ENCODE measurements around the gene SPACA7. TPM values are rescaled to one million over a fixed set of nuclear protein-coding genes. Genes with fewer than 3 reads are reported as not detected.

Gene SPACA7
- total and polyA plus RNA-seq, 5 experiments from 2014 or later = not detected

DNA sequence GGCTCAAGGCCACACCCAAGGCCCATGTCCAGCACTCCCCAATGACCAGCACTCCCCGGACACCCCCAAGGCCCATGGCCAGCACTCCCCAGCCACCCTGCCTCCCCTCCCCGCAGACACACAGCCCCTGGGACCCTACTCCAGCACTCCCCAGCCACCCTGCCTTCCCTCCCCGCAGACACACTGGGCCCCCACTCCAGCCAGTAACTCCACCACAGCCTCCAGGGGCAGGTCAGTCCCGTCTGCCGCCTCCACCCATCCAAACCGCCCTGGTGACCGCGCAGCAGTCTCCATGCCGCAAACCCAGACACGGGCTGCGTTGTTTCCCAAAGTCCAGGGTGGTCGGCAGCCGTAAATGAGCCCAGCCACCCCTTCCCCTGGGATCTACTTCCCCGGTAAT, 70.7 kb downstream of the SPACA7 start:
- Mint-ChIP-seq H3K9me3 (no peaks in the 10 kb centered on the region), H3K4me3 (no peak overlapping the region), H3K27me3 (peaks cover 7 to 56% (median 16%) of the 10 kb centered on the region in 5 donors), H3K27ac (no peak overlapping the region), H3K36me3 (no peaks in the 10 kb centered on the region), H3K4me1 (peaks cover 0 to 7% (median 0%) of the 10 kb centered on the region in 4 donors)
- no peak for ATAC-seq
- no peak for DNase-seq
- POLR2A ChIA-PET = no interaction called here

GRCh38 chr13:112447306-112447705, 71.2 kb downstream of the SPACA7 start:
- no peaks in the 10 kb centered on the region for H3K36me3 Mint-ChIP-seq
- H3K4me1 Mint-ChIP-seq = peaks cover 0 to 7% (median 0%) of the 10 kb centered on the region in 4 donors
- H3K27me3 Mint-ChIP-seq = peaks cover 7 to 56% (median 16%) of the 10 kb centered on the region in 5 donors
- no peak for ATAC-seq
- no peaks in the 10 kb centered on the region for H3K9me3 Mint-ChIP-seq
- no peak overlapping the region for H3K4me3 Mint-ChIP-seq
- POLR2A ChIA-PET = no interaction called here
- no peak for DNase-seq
- H3K27ac Mint-ChIP-seq = peak overlapping the region in 1 of 10 donors; percentile 20

GRCh38 chr13:112447761-112448603, 71.8 kb downstream of the SPACA7 start:
- no peaks in the 10 kb centered on the region for H3K9me3 Mint-ChIP-seq
- H3K4me3 Mint-ChIP-seq = no peak overlapping the region
- ATAC-seq (no peak), DNase-seq (no peak)
- peaks cover 0 to 7% (median 0%) of the 10 kb centered on the region in 4 donors for H3K4me1 Mint-ChIP-seq
- POLR2A ChIA-PET = no interaction called here
- H3K27ac Mint-ChIP-seq = no peak overlapping the region
- H3K27me3 Mint-ChIP-seq = peaks cover 7 to 52% (median 15%) of the 10 kb centered on the region in 5 donors
- no peaks in the 10 kb centered on the region for H3K36me3 Mint-ChIP-seq

DNA sequence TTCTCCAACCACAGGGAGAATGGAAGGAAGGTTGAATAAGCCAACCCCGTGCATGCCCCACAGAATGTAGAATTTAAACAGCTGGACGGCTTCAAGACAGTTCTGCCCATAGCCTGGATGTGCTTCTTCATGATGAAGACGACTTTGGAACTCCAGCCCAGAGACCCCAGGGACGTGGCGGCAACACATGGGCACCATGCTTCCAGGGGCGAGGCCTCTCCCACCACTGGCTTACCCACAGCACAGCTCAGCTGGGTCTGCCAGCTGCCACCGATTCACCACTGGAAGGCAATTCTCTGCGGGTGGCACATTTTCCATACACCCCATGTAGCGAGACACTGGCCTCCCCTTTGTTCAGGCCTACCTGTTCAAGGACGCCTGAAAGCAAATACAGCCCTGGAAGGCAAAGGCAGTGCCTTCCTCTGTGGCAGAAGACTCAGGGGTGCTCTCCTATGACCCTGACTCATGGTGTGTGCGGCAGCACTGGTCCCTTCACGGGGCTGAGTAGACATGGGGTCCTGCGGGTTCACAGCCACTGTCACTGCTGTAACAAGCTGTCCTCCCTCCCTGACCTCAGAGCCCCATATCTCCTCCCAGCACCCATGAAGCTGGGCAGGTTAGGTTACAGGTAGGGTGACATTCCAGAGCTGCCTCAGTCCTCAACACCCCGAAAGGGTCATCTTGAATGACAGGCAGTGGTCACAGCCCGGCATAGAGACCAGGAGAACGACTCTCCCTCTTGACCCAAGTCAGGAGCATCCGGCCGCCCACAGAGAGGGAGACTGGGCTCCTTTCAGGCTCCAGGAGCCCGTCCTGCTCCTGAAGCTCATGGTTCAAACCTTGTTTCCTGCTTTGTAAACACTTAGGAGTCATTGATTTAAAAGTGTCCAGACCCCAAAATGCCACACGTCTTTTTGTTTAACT, 72.7 kb downstream of the SPACA7 start:
- no peaks in the 10 kb centered on the region for H3K4me1 Mint-ChIP-seq
- H3K27ac Mint-ChIP-seq = no peak overlapping the region
- no peak for DNase-seq
- ATAC-seq = no peak
- peaks cover 4 to 43% (median 8%) of the 10 kb centered on the region in 5 donors for H3K27me3 Mint-ChIP-seq
- no peaks in the 10 kb centered on the region for H3K36me3 Mint-ChIP-seq
- no peak overlapping the region for H3K4me3 Mint-ChIP-seq
- H3K9me3 Mint-ChIP-seq = peaks cover 0 to 2% (median 0%) of the 10 kb centered on the region in 9 donors
- POLR2A ChIA-PET = no interaction called here

DNA sequence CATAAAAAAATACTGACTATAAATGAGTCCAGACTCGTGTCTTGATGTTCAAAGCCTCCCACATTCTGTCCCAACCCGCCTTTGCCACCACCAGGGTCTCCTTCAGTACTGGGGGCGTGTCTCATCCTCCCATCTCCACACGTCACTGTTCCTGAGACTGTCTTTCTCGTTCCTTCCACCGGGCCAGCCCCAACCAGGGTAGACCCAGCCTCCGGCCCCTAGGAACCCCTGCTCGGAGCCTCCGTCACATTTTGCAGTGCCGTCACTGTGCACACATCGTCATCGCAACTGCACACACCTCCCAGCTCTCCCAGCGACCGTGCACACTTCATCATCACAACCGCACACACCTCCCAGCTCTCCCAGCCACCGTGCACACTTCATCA, 73.4 kb downstream of the SPACA7 start:
- no peak for ATAC-seq
- DNase-seq = no peak
- Mint-ChIP-seq H3K36me3 (no peaks in the 10 kb centered on the region), H3K9me3 (peaks cover 0 to 2% (median 0%) of the 10 kb centered on the region in 9 donors), H3K27me3 (peaks cover 4 to 39% (median 8%) of the 10 kb centered on the region in 5 donors), H3K27ac (no peak overlapping the region), H3K4me3 (no peak overlapping the region), H3K4me1 (no peaks in the 10 kb centered on the region)
- POLR2A ChIA-PET = no interaction called here

- DNase-seq (no peak), ATAC-seq (no peak)
- H3K9me3 Mint-ChIP-seq = peaks cover 0 to 2% (median 0%) of the 10 kb centered on the region in 9 donors
- H3K36me3 Mint-ChIP-seq = no peaks in the 10 kb centered on the region
- H3K4me3 Mint-ChIP-seq = no peak overlapping the region
- no peak overlapping the region for H3K27ac Mint-ChIP-seq
- POLR2A ChIA-PET = no interaction called here
- H3K4me1 Mint-ChIP-seq = no peaks in the 10 kb centered on the region
- peaks cover 3 to 39% (median 7%) of the 10 kb centered on the region in 5 donors for H3K27me3 Mint-ChIP-seq
Observed at GRCh38 chr13:112450118-112450903, 74.2 kb downstream of the SPACA7 start.

DNA sequence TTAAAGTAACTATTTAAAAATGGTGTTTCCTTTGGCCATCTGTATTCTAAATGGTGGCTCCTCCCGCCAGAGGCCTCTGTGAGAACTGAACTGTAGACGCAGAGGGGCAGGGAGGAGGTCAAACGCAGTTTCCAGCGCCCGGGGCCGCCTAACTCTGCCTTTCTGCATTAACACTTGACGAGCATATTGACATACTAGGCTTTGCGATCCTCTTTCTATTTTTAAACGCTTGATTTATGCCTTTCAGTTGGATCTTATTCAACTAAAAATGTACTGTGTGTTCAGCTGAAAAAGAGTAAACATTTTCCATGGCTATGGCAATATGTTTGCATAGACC, 74.7 kb downstream of the SPACA7 start:
- DNase-seq (no peak), ATAC-seq (no peak)
- H3K9me3 Mint-ChIP-seq = peaks cover 0 to 2% (median 0%) of the 10 kb centered on the region in 9 donors
- H3K27me3 Mint-ChIP-seq = peaks cover 2 to 37% (median 7%) of the 10 kb centered on the region in 5 donors
- no peaks in the 10 kb centered on the region for H3K4me1 Mint-ChIP-seq
- POLR2A ChIA-PET = no interaction called here
- no peaks in the 10 kb centered on the region for H3K36me3 Mint-ChIP-seq
- no peak overlapping the region for H3K27ac Mint-ChIP-seq
- H3K4me3 Mint-ChIP-seq = no peak overlapping the region

GRCh38 chr13:112451512-112452379, 75.6 kb downstream of the SPACA7 start:
- Mint-ChIP-seq H3K4me1 (no peaks in the 10 kb centered on the region), H3K36me3 (no peaks in the 10 kb centered on the region)

GRCh38 chr13:112452380-112453206, 76.4 kb downstream of the SPACA7 start:
- no peak for DNase-seq
- POLR2A ChIA-PET = no interaction called here
- Mint-ChIP-seq H3K4me1 (no peaks in the 10 kb centered on the region), H3K36me3 (no peaks in the 10 kb centered on the region), H3K9me3 (peaks cover 0 to 8% (median 0%) of the 10 kb centered on the region in 9 donors), H3K27me3 (peaks cover 0 to 20% (median 3%) of the 10 kb centered on the region in 5 donors), H3K27ac (no peak overlapping the region), H3K4me3 (no peak overlapping the region)
- no peak for ATAC-seq

More at GRCh38 chr13:112451512-112452379, 75.6 kb downstream of the SPACA7 start:
- no peak for DNase-seq
- H3K27ac Mint-ChIP-seq = no peak overlapping the region
- peaks cover 2 to 28% (median 7%) of the 10 kb centered on the region in 5 donors for H3K27me3 Mint-ChIP-seq
- POLR2A ChIA-PET = no interaction called here
- H3K9me3 Mint-ChIP-seq = peaks cover 0 to 7% (median 0%) of the 10 kb centered on the region in 9 donors
- H3K4me3 Mint-ChIP-seq = no peak overlapping the region
- ATAC-seq = no peak

DNA sequence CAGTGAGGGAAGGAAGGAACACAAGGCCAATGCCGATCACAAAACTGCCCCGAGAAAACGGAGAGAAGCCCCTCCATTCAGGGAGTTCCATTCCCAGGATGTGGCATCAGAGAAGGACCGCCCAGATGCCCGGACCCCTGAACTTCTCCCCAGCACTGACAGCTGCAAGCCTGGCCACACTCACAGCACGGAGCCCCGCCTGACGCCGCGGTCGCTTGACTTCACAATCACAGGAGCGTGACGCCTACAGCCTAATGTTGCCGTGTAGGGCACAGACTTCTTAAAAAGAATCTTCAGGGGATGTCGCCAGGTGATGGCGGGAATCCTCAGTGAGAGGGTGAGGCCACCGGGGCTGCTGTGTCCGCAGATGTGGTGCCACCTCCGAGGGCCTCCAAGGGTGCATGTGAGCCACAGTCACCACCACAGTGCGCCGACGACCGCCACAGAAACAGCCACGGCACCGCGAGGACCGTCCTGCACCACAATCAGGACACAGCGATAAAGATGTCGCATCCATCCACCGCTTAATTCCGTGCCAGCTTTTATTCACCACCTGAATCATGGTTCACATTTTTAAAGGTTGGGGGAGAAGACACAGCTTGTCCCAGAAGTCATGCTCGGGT, 77.2 kb downstream of the SPACA7 start:
- no peak overlapping the region for H3K27ac Mint-ChIP-seq
- ATAC-seq (no peak), DNase-seq (no peak)
- POLR2A ChIA-PET = no interaction called here
- no peak overlapping the region for H3K4me3 Mint-ChIP-seq
- H3K9me3 Mint-ChIP-seq = peaks cover 0 to 8% (median 0%) of the 10 kb centered on the region in 9 donors
- H3K36me3 Mint-ChIP-seq = no peaks in the 10 kb centered on the region
- peaks cover 0 to 19% (median 3%) of the 10 kb centered on the region in 5 donors for H3K27me3 Mint-ChIP-seq
- no peaks in the 10 kb centered on the region for H3K4me1 Mint-ChIP-seq
